K562 (cell line): ENCODE data around the gene CHAD. TPM values are rescaled to one million over a fixed set of nuclear protein-coding genes. Genes with fewer than 3 reads are reported as not detected.

Source experiments
- ATAC-seq: fragments of 200-7000 bp; cut with Tn5 transposase; 3 replicates; pipeline ENCODE4 v1.9.1; 2020; ENCODE audit warnings: moderate library complexity
- BruUV-seq: library from RNA; stranded (reverse); fragments of 400-500 nt; replicated peaks from 2 replicates; lab custom pipeline; 2021; lab: Mats Ljungman, UMichigan
- CTCF ChIA-PET: fragments of 300-600 bp; formaldehyde crosslinking; extraction: SDS; loops from one replicate; lab custom pipeline; 2021; ENCODE audit warnings: low intra/inter-chr PET ratio; lab: Yijun Ruan, JAX
- POLR2A ChIA-PET: fragments of 300-600, 350-650 bp; sonication (Branson Sonifier 250); formaldehyde crosslinking; extraction: SDS; loops from one replicate; lab custom pipeline; 2021; ENCODE audit warnings: antibody characterized with exemption, inconsistent platforms; lab: Yijun Ruan, JAX
- DNase-seq, 4 experiments: peaks; one replicate each; pipeline versions ENCODE4 v3.0.0 to v3.0.0-alpha.2; 2011 to 2018; ENCODE audit warnings: low spot score in 3 of 4, mixed read lengths in 3 of 4; ENCODE audit errors: extremely low read depth in 1 of 4
- FAIRE-seq: peaks from 2 replicates; lab custom pipeline; 2011; peaks lifted over from hg19 to GRCh38; lab: Jason Lieb, UNC
- H2AFZ ChIP-seq: 2 replicates; pipeline ENCODE4 v1.6.0; 2011; ENCODE audit warnings: low read depth, low read length, control low read depth, inconsistent platforms
- H3K27ac ChIP-seq: fragments of 200-600 bp; 3 replicates; pipeline ENCODE4 v1.8.0; 2011; ENCODE audit warnings: low read depth, mild to moderate bottlenecking, control low read depth, inconsistent platforms, low read length, moderate library complexity, mixed read lengths; ENCODE audit errors: extremely low read depth
- H3K27me3 ChIP-seq, 2 experiments: fragments of 300-600 bp in 1 of 2; 2 replicates in 1 of 2; 3 replicates in 1 of 2; pipeline versions ENCODE4 v1.6.0 to v1.8.0; 2011; ENCODE audit warnings: inconsistent platforms in 2 of 2, low read length in 2 of 2, mild to moderate bottlenecking in 1 of 2, mixed read lengths in 1 of 2, moderate library complexity in 1 of 2; ENCODE audit not compliant: control insufficient read depth in 2 of 2, insufficient read depth in 2 of 2
- H3K36me3 ChIP-seq: fragments of 300-600 bp; 3 replicates; pipeline ENCODE4 v1.8.0; 2011; ENCODE audit warnings: mild to moderate bottlenecking, low read length, inconsistent platforms; ENCODE audit not compliant: control insufficient read depth, insufficient read depth
- H3K4me1 ChIP-seq, 2 experiments: fragments of 200-600 bp in 1 of 2; replicated peaks in 1 of 2; 2 replicates in 1 of 2; 3 replicates in 1 of 2; pipeline versions ENCODE4 v1.5.1 to v1.8.0; 2011; ENCODE audit warnings: inconsistent platforms in 2 of 2, low read length in 2 of 2, mild to moderate bottlenecking in 1 of 2, mixed read lengths in 1 of 2, moderate library complexity in 1 of 2; ENCODE audit not compliant: control insufficient read depth in 2 of 2, insufficient read depth in 2 of 2
- H3K4me2 ChIP-seq: 2 replicates; pipeline ENCODE4 v1.6.1; 2011; ENCODE audit warnings: low read length, control low read depth, inconsistent platforms, mixed read lengths; ENCODE audit not compliant: insufficient read depth
- H3K4me3 ChIP-seq: fragments of 200-600 bp; sonication (generic), shearing (Covaris generic); 2 replicates; pipeline ENCODE4 v1.5.1; 2016; ENCODE audit warnings: control low read depth, inconsistent platforms
- H3K79me2 ChIP-seq: fragments of 200-600 bp; 3 replicates; pipeline ENCODE4 v1.8.0; 2011; ENCODE audit warnings: low read length, inconsistent platforms; ENCODE audit not compliant: control insufficient read depth, insufficient read depth
- H3K9ac ChIP-seq, 2 experiments: 2 replicates each; pipeline versions ENCODE4 v1.6.0 to v1.6.1; 2011; ENCODE audit warnings: low read depth in 2 of 2, low read length in 2 of 2, control low read depth in 1 of 2, inconsistent platforms in 1 of 2, mild to moderate bottlenecking in 1 of 2, mixed read lengths in 1 of 2; ENCODE audit not compliant: insufficient read depth in 1 of 2
- H3K9me1 ChIP-seq: one replicate; pipeline ENCODE4 v1.6.0; 2011; ENCODE audit warnings: inconsistent platforms, mild to moderate bottlenecking, low read length, moderate library complexity; ENCODE audit not compliant: control insufficient read depth, insufficient read depth
- H3K9me3 ChIP-seq: replicated peaks from 2 replicates; pipeline ENCODE4 v1.5.1; 2011; ENCODE audit warnings: low read depth, low read length, inconsistent platforms; ENCODE audit not compliant: control insufficient read depth, insufficient read depth
- H4K20me1 ChIP-seq: replicated peaks from 2 replicates; pipeline ENCODE4 v1.6.1; 2011; ENCODE audit warnings: low read length, inconsistent platforms, mixed read lengths; ENCODE audit not compliant: control insufficient read depth, insufficient read depth
- BRF1 ChIP-seq: IDR thresholded peaks from 3 replicates; pipeline ENCODE4 v1.6.1; 2011; ENCODE audit warnings: borderline replicate concordance, mild to moderate bottlenecking; ENCODE audit not compliant: insufficient read length; ENCODE audit errors: extremely low read depth
- CCNT2 ChIP-seq: IDR thresholded peaks from 2 replicates; pipeline ENCODE4 v1.6.1; 2011; ENCODE audit warnings: borderline replicate concordance, low read depth, mild to moderate bottlenecking, moderate library complexity, mixed read lengths, low read length; ENCODE audit not compliant: insufficient read length; ENCODE audit errors: extremely low read depth
- CREB1 ChIP-seq, 2 experiments: sonication (generic) in 1 of 2; formaldehyde crosslinking in 1 of 2; IDR thresholded peaks; 2 replicates each; pipeline versions ENCODE4 v1.6.1 to v1.8.0; 2012 to 2022; ENCODE audit warnings: inconsistent platforms in 1 of 2, mild to moderate bottlenecking in 1 of 2, missing genetic modification reagents in 1 of 2, moderate library complexity in 1 of 2
- ID3 ChIP-seq, 2 experiments: fragments of 250-450 bp in 1 of 2; fragments of 450-650 bp in 1 of 2; sonication (Bioruptor Pico) in 1 of 2; IDR thresholded peaks; 2 replicates each; pipeline versions ENCODE4 v1.6.1 to v1.8.0; 2016 to 2021; ENCODE audit warnings: mild to moderate bottlenecking in 2 of 2, moderate library complexity in 2 of 2, missing compliant biosample characterization in 1 of 2, missing genetic modification characterization in 1 of 2
- KAT7 ChIP-seq: sonication (generic); formaldehyde crosslinking; IDR thresholded peaks from 2 replicates; pipeline ENCODE4 v1.8.0; 2022; ENCODE audit warnings: missing genetic modification reagents, mild to moderate bottlenecking, borderline replicate concordance
- NR2C1 ChIP-seq, 2 experiments: fragments of 450-650 bp; IDR thresholded peaks; 2 replicates each; pipeline ENCODE4 v1.6.1; 2017; ENCODE audit warnings: mild to moderate bottlenecking in 2 of 2, antibody characterized with exemption in 1 of 2, inconsistent platforms in 1 of 2, missing compliant biosample characterization in 1 of 2, missing genetic modification characterization in 1 of 2
- ZNF3 ChIP-seq: fragments of 250-450 bp; sonication (Bioruptor Pico); IDR thresholded peaks from 2 replicates; pipeline ENCODE4 v1.5.0; 2021; ENCODE audit warnings: mild to moderate bottlenecking, moderate library complexity
- WGBS: fragments of 100-300 bp; shearing (Covaris generic); methylation state at CpG from one replicate; pipeline ENCODE4 v1.1.6; 2016; ENCODE audit warnings: low coverage, mixed read lengths; ENCODE audit not compliant: insufficient coverage; ENCODE audit errors: missing lambda C conversion rate; 5-methylcytosine and 5-hydroxymethylcytosine counted together
- in situ Hi-C: fragments of 300-500 bp; cut with MboI; formaldehyde crosslinking; loops from 4 replicates; pipeline ENCODE4 v1.15.0; 2018; ENCODE audit warnings: inconsistent platforms, mixed read lengths
- intact Hi-C: fragments of 100-400 bp; cut with micrococcal nuclease; formaldehyde crosslinking; loops from 2 replicates; pipeline ENCODE4 v1.14.2; 2022
- polyA plus RNA-seq, 8 experiments: library from polyadenylated mRNA; depleted of rRNA in 4 of 8; stranded (reverse) in 5 of 8; unstranded in 3 of 8; fragments of >200 nt; fragmentation: Nextera tagmentation in 2 of 8; fragmentation: Illumina TruSeq in 1 of 8; extraction: Ambion mirVana in 2 of 8; extraction: Trizol in 1 of 8; gene quantifications; 2 replicates each; pipeline versions ENCODE4 v1.2.1 to v1.2.3, GENCODE V29; 2011 to 2014; ENCODE audit warnings: inconsistent platforms in 1 of 8, missing spikeins in 1 of 8
- total RNA-seq, 7 experiments: library from RNA; depleted of rRNA in 6 of 7; stranded (reverse); fragments of >200 nt in 6 of 7; fragmentation: Illumina TruSeq in 2 of 7; extraction: Trizol in 2 of 7; gene quantifications; 2 replicates each; pipeline versions ENCODE4 v1.2.1 to v1.2.3, GENCODE V29; 2011 to 2021; ENCODE audit warnings: low replicate concordance in 1 of 7

The CHAD gene
- total and polyA plus RNA-seq, 9 of the 15 experiments (the other 6 are each of a cell fraction or from before 2014, with no cell fraction given): not detected

- no peak for TF ChIP-seq CCNT2
- TF ChIP-seq, all 486 proteins: peak for 46
Observed at GRCh38 chr17:50425682-50426471, 42.8 kb downstream of the CHAD start, which contains the start of gene ACSF2 (continued).

GRCh38 chr17:50424996-50425681, 43.5 kb downstream of the CHAD start:
- Histone ChIP-seq H3K79me2 (no peaks in the 10 kb centered on the region), H3K36me3 (no peaks in the 10 kb centered on the region), H3K4me2 (peak overlapping the region; percentile 89), H3K4me1 (peaks cover 34 to 36% of the 10 kb centered on the region in 2 experiments), H3K9me1 (no peaks in the 10 kb centered on the region), H3K4me3 (no peak overlapping the region), H3K9me3 (no peaks in the 10 kb centered on the region), H4K20me1 (no peaks in the 10 kb centered on the region), H2AFZ (peak overlapping the region; percentile 75), H3K27me3 (no peaks in the 10 kb centered on the region), H3K27ac (no peak overlapping the region), H3K9ac (peak overlapping the region; percentile 17 to 84; a peak in 3 of 4 replicates)
- POLR2A ChIA-PET: interaction anchor here (0.6 to 1.0 kb wide), 3 partner anchors 19 to 519 kb away, joined by 3 read pairs; no protein-coding TSS in a partner anchor
- BruUV-seq: no TSS peak
- no peak for ATAC-seq
- no peak for TF ChIP-seq ID3 (CRISPR knock-in tag; IDR thresholded peaks at IDR 0.05)
- TF ChIP-seq ID3 (tag; IDR thresholded peaks at IDR 0.05): 0 out of 2 replicates have a peak, but pooled peaks have one; percentile 37
- TF ChIP-seq ZNF3 (CRISPR knock-in tag): no peak
- no peak for TF ChIP-seq NR2C1 (IDR thresholded peaks at IDR 0.05)
- peak; percentile 63 for TF ChIP-seq NR2C1 (tag; IDR thresholded peaks at IDR 0.05)
- TF ChIP-seq KAT7 (CRISPR knock-in tag): peak; percentile 77
- TF ChIP-seq CREB1 (IDR thresholded peaks at IDR 0.05): no peak
- TF ChIP-seq CREB1 (CRISPR knock-in tag; IDR thresholded peaks at IDR 0.05): peak; percentile 24; the same call in 1 of the 2 replicates
- no peak for TF ChIP-seq BRF1
- in situ Hi-C loops: no loop called here
- no peak for DNase-seq
- intact Hi-C loops: no loop called here
- WGBS: 85% methylated on average over 8 of the region's 8 CpGs
- FAIRE-seq: no peak
- CTCF ChIA-PET: no interaction called here
